Inferior parietal cortex (tissue), 1 donor: ENCODE results near the gene SGSM2.
"Not testable (repeated sequence)": the region's sequence is repeated elsewhere in the genome, so short reads cannot be mapped to it uniquely, and the experiment has no call there.

ENCODE experiments used
- DNase-seq: peaks from one replicate; pipeline ENCODE4 v3.0.0-alpha.2; 2016; ENCODE audit errors: extremely low spot score

The SGSM2 gene

GRCh38 chr17:2336852-2337543 lies at the start of gene SGSM2:
TSS of gene SGSM2 (plus strand) at chr17:2337501. CDS start at chr17:2337689, 188 bp downstream.
- no peak for DNase-seq

- no peak for DNase-seq
Observed at GRCh38 chr17:2289878-2290478, 47.3 kb upstream of the SGSM2 start.

GRCh38 chr17:2292100-2292499 lies 45.2 kb upstream of the SGSM2 start:
- no peak for DNase-seq

GRCh38 chr17:2295575-2295974 lies 41.7 kb upstream of the SGSM2 start:
- no peak for DNase-seq

GRCh38 chr17:2297023-2297422 lies 40.3 kb upstream of the SGSM2 start:
- DNase-seq: no peak

GRCh38 chr17:2299136-2299535 lies 38.2 kb upstream of the SGSM2 start:
- DNase-seq: no peak

GRCh38 chr17:2299756-2300155 lies 37.5 kb upstream of the SGSM2 start:
- DNase-seq: no peak

GRCh38 chr17:2302778-2303203 lies 34.5 kb upstream of the SGSM2 start:
- DNase-seq: no peak

- DNase-seq: peak; percentile 86
Observed at GRCh38 chr17:2303204-2304188, 33.8 kb upstream of the SGSM2 start, which contains the start of the genes SMG6 and SRR. TSS of gene SMG6 (minus strand) at chr17:2303785. CDS start at chr17:2303720, 65 bp downstream. TSS of gene SRR (plus strand) at chr17:2303950. CDS start at chr17:2315561, 11,611 bp downstream.

- DNase-seq: no peak
Observed at GRCh38 chr17:2304931-2305330, 32.4 kb upstream of the SGSM2 start.

GRCh38 chr17:2309338-2310154 lies 27.8 kb upstream of the SGSM2 start:
- DNase-seq: peak; percentile 18

GRCh38 chr17:2312736-2313135 lies 24.6 kb upstream of the SGSM2 start:
- no peak for DNase-seq

GRCh38 chr17:2316916-2317205 lies 20.4 kb upstream of the SGSM2 start:
- DNase-seq: not testable (repeated sequence)

- no peak for DNase-seq
Observed at GRCh38 chr17:2317796-2318195, 19.5 kb upstream of the SGSM2 start.

GRCh38 chr17:2319051-2319450 lies 18.2 kb upstream of the SGSM2 start:
- DNase-seq: no peak

- no peak for DNase-seq
Observed at GRCh38 chr17:2321399-2321798, 15.9 kb upstream of the SGSM2 start.

GRCh38 chr17:2323629-2324314 lies 13.5 kb upstream of the SGSM2 start:
- no peak for DNase-seq

- no peak for DNase-seq
Observed at GRCh38 chr17:2331303-2331702, 6.0 kb upstream of the SGSM2 start.

- no peak for DNase-seq
Observed at GRCh38 chr17:2335726-2336214, 1.5 kb upstream of the SGSM2 start.

GRCh38 chr17:2336215-2336851 lies 968 bp upstream of the SGSM2 start, which contains the start of gene TSR1:
TSS of gene TSR1 (minus strand) at chr17:2336457. CDS start at chr17:2336427, 30 bp downstream.
- DNase-seq: peak; percentile 94
